Right cardiac atrium (tissue), 5 donors: ENCODE results near the gene CRELD1. TPM values are rescaled to one million over a fixed set of nuclear protein-coding genes. Genes with fewer than 3 reads are reported as not detected.

Source experiments
- ATAC-seq, 2 donors: fragments of 200-7000 bp; cut with Tn5 transposase; one replicate each; pipeline versions ENCODE4 v1.8.0 to v1.9.1; 2020; ENCODE audit warnings: moderate library complexity in 2 of 2, mild to moderate bottlenecking in 1 of 2
- DNase-seq, 3 donors: peaks; one replicate each; pipeline ENCODE4 v3.0.0-alpha.2; 2020
- H3K27ac ChIP-seq: one replicate; pipeline ENCODE4 v1.5.1; 2013; ENCODE audit warnings: mild to moderate bottlenecking, low read length, control low read depth, moderate library complexity
- H3K27me3 ChIP-seq: one replicate; pipeline ENCODE4 v1.6.1; 2013; ENCODE audit not compliant: control insufficient read depth, insufficient read depth
- H3K4me1 ChIP-seq: one replicate; pipeline ENCODE4 v1.6.1; 2013; ENCODE audit warnings: low read length; ENCODE audit not compliant: control insufficient read depth, insufficient read depth
- H3K4me3 ChIP-seq: one replicate; pipeline ENCODE4 v1.5.1; 2013; ENCODE audit warnings: low read length, control low read depth
- H3K9me3 ChIP-seq: one replicate; pipeline ENCODE4 v1.6.1; 2013; ENCODE audit warnings: low read length; ENCODE audit not compliant: control insufficient read depth
- WGBS: extraction: QIAGEN DNeasy Blood & Tissue Kit; methylation state at CpG from one replicate; pipeline ENCODE4 v1.1.7; 2013; 5-methylcytosine and 5-hydroxymethylcytosine counted together
- intact Hi-C, 4 donors: fragments of 100-400 bp; cut with DNase I; formaldehyde crosslinking; loops; one replicate each; pipeline versions ENCODE4 v1.11.0 to v1.14.0; 2022 to 2023
- polyA plus RNA-seq: library from polyadenylated mRNA; stranded (reverse); fragments of 200-250 nt; gene quantifications from one replicate; pipeline ENCODE4 v1.2.3, GENCODE V29; 2013
- total RNA-seq, 4 donors: library from RNA; stranded (reverse); fragmentation: NEBNext Ultra II Directional; extraction: Animal tissue kit (Norgen Biotek cat#: 25700); gene quantifications; one replicate each; pipeline ENCODE4 v1.2.1, GENCODE V29; 2021
- donor health status: healthy with polysubstance abuse.
- donor health status: DM: no; HTN: yes; CAD: no.
- donor health status: DM: no; HTN: no; CAD: no.
- donor health status: DM: no; HTN: yes; CAD: no; lungs with severe emphysema.
- donor health status: DM: yes; HTN: yes; CAD: no.

The CRELD1 gene
- total and polyA plus RNA-seq, 5 donors: 59.6 to 92.8 (median 71.9) TPM

- WGBS: 10% methylated on average over 19 of the region's 19 CpGs
- peak within 1 kb of the TSS; percentile 35 for H3K4me3 ChIP-seq
- H3K4me1 ChIP-seq: peaks cover 6% of the 10 kb centered on the region
- no peaks in the 10 kb centered on the region for H3K9me3 ChIP-seq
- intact Hi-C loops: loop anchor here in 1 of 4 donors (10.0 kb wide), 1 partner anchor 72 kb away; the partner anchor contains the start of gene RPUSD3
- ATAC-seq (peak; percentile 91 to 93), DNase-seq (peak; percentile 90 to 94 (median 94))
- no peaks in the 10 kb centered on the region for H3K27me3 ChIP-seq
- peak within 1 kb of the TSS; percentile 77 for H3K27ac ChIP-seq
Measured at GRCh38 chr3:9916734-9917680, 16.6 kb upstream of the CRELD1 start, which contains the start of gene IL17RC. IL17RC (plus strand) TSS chr3:9917098; CDS start chr3:9917316, 218 bp downstream.

GRCh38 chr3:9917820-9918219 lies 15.8 kb upstream of the CRELD1 start:
- Histone ChIP-seq H3K4me3 (peak overlapping the region; percentile 35), H3K9me3 (no peaks in the 10 kb centered on the region), H3K4me1 (peaks cover 6% of the 10 kb centered on the region), H3K27me3 (no peaks in the 10 kb centered on the region), H3K27ac (no peak overlapping the region)
- WGBS: 66% methylated on average over 10 of the region's 10 CpGs
- DNase-seq (peak in 1 of 3 donors; percentile 60), ATAC-seq (no peak)
- intact Hi-C loops: loop anchor here in 1 of 4 donors (10.0 kb wide), 1 partner anchor 73 kb away; the partner anchor contains the start of gene RPUSD3

GRCh38 chr3:9918261-9919038 lies 15.2 kb upstream of the CRELD1 start:
- DNase-seq (peak in 1 of 3 donors; percentile 54), ATAC-seq (no peak)
- Histone ChIP-seq H3K27me3 (no peaks in the 10 kb centered on the region), H3K4me1 (peaks cover 6% of the 10 kb centered on the region), H3K27ac (no peak overlapping the region), H3K9me3 (no peaks in the 10 kb centered on the region), H3K4me3 (no peak overlapping the region)
- WGBS: 94% methylated on average over 8 of the region's 8 CpGs
- intact Hi-C loops: loop anchor here in 1 of 4 donors (10.0 kb wide), 1 partner anchor 74 kb away; the partner anchor contains the start of gene RPUSD3

GRCh38 chr3:9928158-9928557 lies 5.5 kb upstream of the CRELD1 start:
- Histone ChIP-seq H3K9me3 (no peaks in the 10 kb centered on the region), H3K4me3 (no peak overlapping the region), H3K4me1 (no peaks in the 10 kb centered on the region), H3K27ac (no peak overlapping the region), H3K27me3 (no peaks in the 10 kb centered on the region)
- ATAC-seq: no peak
- intact Hi-C loops: no loop called here
- WGBS: 94% methylated on average over 23 of the region's 23 CpGs
- peak in 1 of 3 donors; percentile 55 for DNase-seq

DNA sequence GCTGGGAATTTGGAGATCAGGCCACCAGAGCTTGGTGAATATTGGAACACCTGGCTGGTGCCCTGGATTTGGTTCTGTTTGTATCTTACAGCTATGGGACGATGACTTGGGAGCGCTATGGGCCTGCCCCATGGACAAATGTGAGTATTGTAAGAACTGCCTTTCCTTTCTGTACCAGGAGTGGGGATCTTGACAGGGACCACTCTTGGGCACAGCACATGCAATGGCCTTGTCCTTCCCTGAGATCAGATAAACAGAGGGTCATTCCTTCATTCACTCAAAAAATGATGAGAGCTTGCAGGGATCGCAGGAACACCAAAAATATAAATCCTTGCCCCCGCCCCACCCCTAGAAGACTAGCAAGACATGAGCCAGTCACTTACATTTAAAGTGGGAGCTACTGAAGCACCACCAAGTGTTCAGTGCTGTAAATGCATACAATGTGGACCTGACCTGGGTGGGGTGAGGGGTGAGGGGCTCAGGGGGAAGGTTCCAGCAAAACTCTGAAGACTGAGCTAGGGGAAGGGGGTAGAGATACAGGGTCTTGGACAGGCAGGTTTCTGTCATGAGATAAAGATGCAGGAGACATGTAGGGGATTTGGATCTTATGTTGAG lies 2.7 kb upstream of the CRELD1 start:
- H3K9me3 ChIP-seq: no peaks in the 10 kb centered on the region
- no peaks in the 10 kb centered on the region for H3K27me3 ChIP-seq
- no peak for ATAC-seq
- no peak overlapping the region for H3K27ac ChIP-seq
- DNase-seq: no peak
- intact Hi-C loops: no loop called here
- H3K4me1 ChIP-seq: peaks cover 9% of the 10 kb centered on the region
- H3K4me3 ChIP-seq: no peak overlapping the region
- WGBS: 94% methylated on average over 4 of the region's 4 CpGs

- no peaks in the 10 kb centered on the region for H3K27me3 ChIP-seq
- WGBS: 4% methylated on average over 13 of the region's 13 CpGs
- H3K27ac ChIP-seq: peak overlapping the region; percentile 38
- intact Hi-C loops: no loop called here
- DNase-seq (no peak), ATAC-seq (no peak)
- H3K4me3 ChIP-seq: peak overlapping the region; percentile 63
- peaks cover 9% of the 10 kb centered on the region for H3K4me1 ChIP-seq
- no peaks in the 10 kb centered on the region for H3K9me3 ChIP-seq
Measured at GRCh38 chr3:9932535-9932842, 1.1 kb upstream of the CRELD1 start.

DNA sequence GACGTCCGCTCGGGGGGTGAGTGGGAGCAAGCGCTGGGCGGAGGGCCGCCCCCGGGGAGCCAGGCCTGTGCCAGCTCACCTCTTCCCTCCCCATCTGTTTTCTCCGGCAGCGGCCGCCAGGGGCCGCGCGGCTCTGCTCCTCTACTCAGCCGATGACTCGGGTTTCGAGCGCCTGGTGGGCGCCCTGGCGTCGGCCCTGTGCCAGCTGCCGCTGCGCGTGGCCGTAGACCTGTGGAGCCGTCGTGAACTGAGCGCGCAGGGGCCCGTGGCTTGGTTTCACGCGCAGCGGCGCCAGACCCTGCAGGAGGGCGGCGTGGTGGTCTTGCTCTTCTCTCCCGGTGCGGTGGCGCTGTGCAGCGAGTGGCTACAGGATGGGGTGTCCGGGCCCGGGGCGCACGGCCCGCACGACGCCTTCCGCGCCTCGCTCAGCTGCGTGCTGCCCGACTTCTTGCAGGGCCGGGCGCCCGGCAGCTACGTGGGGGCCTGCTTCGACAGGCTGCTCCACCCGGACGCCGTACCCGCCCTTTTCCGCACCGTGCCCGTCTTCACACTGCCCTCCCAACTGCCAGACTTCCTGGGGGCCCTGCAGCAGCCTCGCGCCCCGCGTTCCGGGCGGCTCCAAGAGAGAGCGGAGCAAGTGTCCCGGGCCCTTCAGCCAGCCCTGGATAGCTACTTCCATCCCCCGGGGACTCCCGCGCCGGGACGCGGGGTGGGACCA lies 632 bp upstream of the CRELD1 start:
- DNase-seq: peak; percentile 86 to 94 (median 93)
- intact Hi-C loops: no loop called here
- H3K27me3 ChIP-seq: no peaks in the 10 kb centered on the region
- peaks cover 9% of the 10 kb centered on the region for H3K4me1 ChIP-seq
- under 1% methylated on average over 77 of the region's 77 CpGs for WGBS
- peak; percentile 87 to 91 for ATAC-seq
- H3K9me3 ChIP-seq: no peaks in the 10 kb centered on the region
- H3K4me3 ChIP-seq: peak overlapping the region; percentile 63
- H3K27ac ChIP-seq: peak overlapping the region; percentile 55

- Histone ChIP-seq H3K4me3 (peak overlapping the region; percentile 63), H3K9me3 (no peaks in the 10 kb centered on the region), H3K27me3 (no peaks in the 10 kb centered on the region), H3K27ac (peak overlapping the region; percentile 86), H3K4me1 (peaks cover 9% of the 10 kb centered on the region)
- DNase-seq: peak in 1 of 3 donors; percentile 53
- WGBS: 15% methylated on average over 11 of the region's 11 CpGs
- intact Hi-C loops: no loop called here
- ATAC-seq: peak in 1 of 2 donors; percentile 0
Measured at GRCh38 chr3:9934235-9934621, 594 bp downstream of the CRELD1 start.

- ATAC-seq (no peak), DNase-seq (no peak)
- intact Hi-C loops: no loop called here
- Histone ChIP-seq H3K27ac (no peak overlapping the region), H3K27me3 (no peaks in the 10 kb centered on the region), H3K9me3 (no peaks in the 10 kb centered on the region), H3K4me3 (peak overlapping the region; percentile 63), H3K4me1 (peaks cover 9% of the 10 kb centered on the region)
- WGBS: 63% methylated on average over 4 of the region's 4 CpGs
Measured at GRCh38 chr3:9934993-9935392, 1.4 kb downstream of the CRELD1 start.

DNA sequence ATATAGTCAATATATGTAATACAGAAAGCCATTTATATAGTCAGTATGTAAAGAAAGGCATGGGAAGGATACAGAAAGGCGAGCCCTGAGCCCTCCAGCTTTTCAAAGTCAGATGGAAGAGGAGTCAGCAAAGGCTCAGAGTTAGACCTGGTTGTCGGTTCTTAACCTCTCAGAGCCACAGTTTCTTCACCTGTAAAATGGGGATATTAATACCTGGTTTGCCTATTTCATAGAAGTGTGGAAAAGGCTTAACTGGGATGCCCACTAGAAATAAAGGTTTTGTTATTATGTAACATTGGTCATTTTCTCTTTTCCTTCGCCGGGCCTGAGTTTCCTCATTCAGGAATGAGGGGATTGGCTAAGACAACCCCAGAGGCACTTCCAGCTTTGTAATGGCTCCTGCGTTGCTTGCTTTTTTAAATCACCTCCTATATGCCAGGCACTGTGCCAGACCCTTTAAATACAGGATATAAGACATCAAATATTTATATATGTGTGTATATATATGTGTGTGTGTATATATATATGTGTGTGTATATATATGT lies 2.4 kb downstream of the CRELD1 start:
- ATAC-seq: no peak
- no peaks in the 10 kb centered on the region for H3K9me3 ChIP-seq
- WGBS: 87% methylated on average over 5 of the region's 5 CpGs
- H3K27ac ChIP-seq: no peak overlapping the region
- DNase-seq: no peak
- intact Hi-C loops: no loop called here
- H3K4me3 ChIP-seq: no peak overlapping the region
- peaks cover 9% of the 10 kb centered on the region for H3K4me1 ChIP-seq
- H3K27me3 ChIP-seq: no peaks in the 10 kb centered on the region
